GM19238 (cell line): Measurements from ENCODE around the gene CPT1C.

Experiments
- DNase-seq: peaks from one replicate; pipeline ENCODE4 v3.0.0; 2011; ENCODE audit warnings: low spot score; ENCODE audit not compliant: insufficient read length

The CPT1C gene

DNA sequence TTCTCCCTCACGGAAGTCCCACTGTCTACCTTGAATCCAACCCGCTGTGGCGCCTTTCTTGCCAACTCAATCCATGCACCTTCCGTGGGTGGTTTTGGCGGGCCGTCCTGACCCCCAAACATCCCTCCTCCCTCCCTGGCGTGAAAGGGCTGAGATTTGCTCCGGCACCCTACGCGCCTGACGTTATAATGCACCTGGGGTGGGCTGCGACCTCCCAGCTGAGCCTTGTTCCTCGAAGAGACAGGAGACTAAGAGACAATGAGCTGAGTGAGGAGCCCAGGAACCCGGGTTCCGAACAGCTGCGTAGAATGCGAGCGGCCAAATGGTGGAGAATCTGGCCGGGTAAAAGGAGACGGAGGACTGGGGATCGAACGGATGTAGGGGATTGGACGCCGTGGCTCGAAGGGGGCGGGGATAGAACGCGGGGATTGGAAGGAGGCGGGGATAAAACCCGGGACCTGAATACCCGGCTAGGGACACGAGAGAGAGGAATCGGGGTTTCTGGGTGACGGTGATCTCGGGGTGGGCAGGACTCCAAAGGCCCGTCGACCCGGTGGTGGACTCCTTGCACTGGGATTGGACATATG, at the start of gene CPT1C:
TSS of gene CPT1C (plus strand) at position 461 of the 587 bp plus-strand sequence. CDS start 1,137 bp downstream, outside the sequence.
- DNase-seq: peak; percentile 56

DNA sequence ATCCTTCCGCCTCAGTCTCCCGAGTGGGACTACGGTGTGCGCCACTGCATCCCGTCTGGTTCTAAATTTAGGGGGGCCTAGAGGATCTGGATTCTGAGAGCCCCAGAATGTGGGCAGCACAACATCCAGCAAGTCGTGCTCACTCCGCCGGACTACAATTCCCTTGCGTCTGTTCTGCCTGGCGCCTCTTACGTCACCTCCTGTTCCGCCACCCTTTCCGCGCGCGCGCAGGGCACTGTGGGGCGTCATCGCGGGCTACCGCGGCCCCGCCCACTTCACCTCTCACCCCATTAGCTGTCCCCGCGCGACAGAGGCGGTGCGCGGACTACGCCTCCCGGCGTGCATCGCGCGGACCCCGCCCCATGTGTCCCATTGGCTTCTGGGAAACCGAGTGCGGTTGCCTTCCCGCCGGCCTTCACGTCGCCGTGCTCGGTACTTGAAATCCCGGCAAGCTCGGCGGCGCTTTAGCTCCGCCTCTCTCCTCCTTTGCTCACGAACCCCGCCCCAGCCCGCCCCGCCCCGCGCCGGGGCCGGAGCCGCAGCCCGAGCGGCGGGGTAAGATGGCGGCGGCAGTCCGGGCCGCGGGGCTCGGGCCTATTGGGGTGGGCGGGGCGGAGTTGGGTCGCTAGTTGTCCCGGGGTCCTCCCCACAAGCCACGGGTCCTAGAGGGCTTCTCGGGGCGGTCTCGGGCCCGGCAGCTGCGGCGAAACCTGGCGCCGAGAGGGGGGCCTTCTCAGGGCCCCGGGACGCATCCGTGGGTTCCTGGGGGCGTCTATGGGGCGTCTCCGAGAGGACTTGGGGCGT, 49.0 kb upstream of the CPT1C start, which contains the start of gene SCAF1:
TSS of gene SCAF1 (plus strand) at position 522 of the 804 bp plus-strand sequence. CDS start 2,818 bp downstream, outside the sequence.
- peak; percentile 97 for DNase-seq

DNA sequence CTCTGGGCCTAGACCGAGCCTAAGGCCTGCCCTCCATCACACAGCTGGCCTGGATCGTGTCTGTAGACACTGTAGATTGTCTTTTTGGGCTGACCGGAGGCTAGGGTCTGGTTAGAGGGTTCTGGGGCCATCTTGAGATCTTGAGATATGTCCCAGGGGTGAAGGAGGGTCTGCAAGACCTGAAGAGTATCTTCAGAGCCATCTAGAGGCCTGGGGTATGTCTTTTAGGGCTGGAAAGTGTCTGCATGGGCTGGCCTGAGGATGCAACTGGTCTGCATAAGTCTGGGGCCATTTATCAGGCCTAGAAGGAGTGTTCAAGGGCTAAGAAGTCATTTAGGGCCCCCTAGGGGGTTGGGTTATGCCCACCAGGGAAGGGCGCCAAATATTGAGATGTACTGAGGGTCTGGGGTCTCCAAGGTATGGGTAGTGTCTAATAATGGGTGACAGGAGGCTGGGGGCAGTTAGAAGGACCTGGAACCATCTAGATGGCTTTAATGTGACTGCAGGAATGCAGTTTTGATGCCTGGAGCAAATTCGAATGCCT, 48.4 kb upstream of the CPT1C start:
- DNase-seq: no peak

DNA sequence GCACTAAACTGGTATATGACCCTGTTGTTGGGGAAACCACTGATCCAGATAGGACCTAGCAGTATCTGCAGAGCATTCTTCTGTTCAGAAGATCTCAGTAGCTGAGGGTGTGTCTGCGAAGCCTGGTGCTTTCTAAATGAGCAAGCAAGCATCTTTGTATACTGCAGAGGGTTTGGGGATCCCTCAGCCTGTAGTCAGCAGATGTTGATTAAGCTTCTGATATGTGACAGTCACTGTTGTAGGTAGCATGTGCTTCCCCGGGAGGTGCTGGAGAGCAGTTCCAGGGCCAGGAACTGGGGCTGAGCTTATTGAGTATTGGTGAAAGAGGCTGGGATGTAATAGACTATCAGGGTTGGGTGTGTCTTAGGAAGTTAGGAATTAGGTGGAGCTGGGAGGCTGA, 47.5 kb upstream of the CPT1C start:
- DNase-seq: no peak

DNA sequence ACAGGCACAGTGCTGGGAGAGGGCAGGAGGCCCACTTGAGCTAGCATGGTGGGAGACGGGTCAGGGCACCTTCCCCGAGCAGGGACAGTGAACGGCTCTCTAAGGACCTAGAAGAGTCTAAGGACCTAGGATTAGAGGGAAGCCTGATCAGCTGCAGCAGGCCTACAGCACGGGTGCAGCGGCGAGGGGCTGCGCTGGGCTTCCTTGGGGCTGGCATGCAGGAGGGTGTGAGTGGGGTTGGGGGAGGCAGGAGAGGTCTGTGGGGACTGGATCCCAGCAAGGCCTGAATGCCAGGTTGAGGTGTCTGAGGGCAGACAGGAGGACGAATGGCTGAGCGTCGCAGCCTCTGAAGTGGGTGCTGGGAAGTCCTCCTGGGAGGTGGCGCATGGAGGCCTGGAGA, 45.3 kb upstream of the CPT1C start:
- DNase-seq: no peak

DNA sequence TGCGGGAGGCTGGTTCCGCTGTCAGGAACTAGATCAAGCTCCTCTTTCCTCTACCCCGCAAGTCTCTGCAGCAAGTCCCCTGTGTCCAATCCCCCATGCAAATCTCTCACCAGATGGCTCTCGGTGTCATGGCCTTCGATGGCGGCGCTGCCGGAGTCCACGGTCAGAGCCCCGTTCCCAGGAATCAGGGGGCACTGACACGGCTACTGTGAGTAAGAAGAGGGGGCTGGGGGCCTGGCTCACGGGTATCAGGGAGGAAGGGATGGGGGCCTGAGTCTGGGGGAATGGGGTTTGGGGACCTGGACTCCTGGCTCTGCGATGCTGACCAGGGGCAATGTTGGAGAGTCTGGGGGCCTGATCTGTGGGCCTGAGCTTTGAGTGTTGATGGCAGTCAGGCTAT, 44.9 kb upstream of the CPT1C start:
- DNase-seq: no peak

DNA sequence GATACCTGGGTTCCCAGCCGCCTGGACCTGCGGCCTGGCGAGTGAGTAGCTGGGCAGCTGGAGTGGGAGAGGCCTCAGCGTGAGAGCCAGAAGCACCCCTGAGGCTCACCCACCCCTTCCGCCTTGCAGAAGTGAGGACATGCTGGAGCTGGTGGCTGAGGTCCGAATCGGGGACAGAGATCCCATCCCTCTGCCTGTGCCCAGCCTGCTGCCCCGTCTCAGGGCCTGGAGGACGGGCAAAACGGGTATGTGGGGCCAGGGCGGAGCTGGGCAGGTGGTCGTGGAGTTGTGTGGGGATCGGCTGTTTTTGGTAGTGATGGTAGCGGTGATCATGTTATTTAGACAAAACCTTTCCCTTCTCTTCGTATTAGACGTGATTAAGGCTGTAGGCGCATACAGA, 44.3 kb upstream of the CPT1C start:
- DNase-seq: no peak

DNA sequence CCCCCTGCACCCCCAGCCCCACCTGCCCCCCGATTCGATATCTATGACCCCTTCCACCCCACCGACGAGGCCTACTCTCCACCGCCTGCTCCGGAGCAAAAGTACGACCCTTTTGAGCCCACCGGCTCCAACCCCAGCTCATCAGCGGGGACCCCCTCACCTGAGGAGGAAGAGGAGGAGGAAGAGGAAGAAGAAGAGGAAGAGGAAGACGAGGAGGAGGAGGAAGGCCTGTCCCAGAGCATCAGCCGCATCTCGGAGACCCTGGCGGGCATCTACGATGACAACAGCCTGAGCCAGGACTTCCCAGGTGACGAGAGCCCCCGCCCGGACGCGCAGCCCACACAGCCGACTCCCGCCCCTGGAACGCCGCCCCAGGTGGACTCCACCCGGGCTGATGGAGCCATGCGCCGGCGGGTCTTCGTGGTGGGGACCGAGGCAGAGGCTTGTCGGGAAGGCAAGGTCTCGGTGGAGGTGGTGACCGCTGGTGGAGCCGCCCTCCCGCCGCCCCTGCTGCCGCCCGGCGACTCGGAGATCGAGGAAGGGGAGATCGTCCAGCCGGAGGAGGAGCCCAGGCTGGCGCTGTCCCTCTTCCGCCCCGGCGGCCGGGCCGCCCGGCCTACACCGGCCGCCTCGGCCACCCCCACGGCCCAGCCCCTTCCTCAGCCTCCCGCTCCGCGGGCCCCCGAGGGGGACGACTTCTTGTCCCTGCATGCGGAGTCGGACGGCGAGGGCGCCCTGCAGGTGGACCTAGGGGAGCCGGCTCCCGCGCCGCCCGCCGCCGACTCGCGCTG, 39.7 kb upstream of the CPT1C start:
- no peak for DNase-seq

DNA sequence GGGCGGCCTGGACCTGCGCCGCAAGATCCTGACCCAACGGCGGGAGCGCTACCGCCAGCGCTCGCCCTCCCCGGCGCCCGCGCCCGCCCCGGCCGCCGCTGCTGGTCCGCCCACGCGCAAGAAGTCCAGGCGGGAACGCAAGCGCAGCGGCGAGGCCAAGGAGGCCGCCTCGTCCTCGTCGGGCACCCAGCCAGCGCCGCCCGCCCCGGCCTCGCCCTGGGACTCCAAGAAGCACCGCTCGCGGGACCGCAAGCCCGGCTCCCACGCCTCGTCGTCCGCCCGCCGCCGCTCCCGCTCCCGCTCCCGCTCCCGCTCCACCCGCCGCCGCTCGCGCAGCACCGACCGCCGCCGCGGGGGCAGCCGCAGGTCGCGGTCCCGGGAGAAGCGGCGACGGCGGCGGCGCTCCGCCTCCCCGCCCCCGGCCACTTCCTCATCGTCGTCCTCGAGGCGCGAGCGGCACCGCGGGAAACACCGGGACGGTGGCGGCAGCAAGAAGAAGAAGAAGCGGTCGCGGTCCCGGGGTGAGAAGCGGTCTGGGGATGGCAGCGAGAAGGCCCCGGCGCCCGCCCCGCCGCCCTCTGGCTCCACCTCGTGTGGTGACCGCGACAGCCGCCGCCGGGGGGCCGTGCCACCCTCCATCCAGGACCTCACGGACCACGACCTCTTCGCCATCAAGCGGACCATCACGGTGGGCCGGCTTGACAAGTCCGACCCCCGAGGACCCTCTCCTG, 38.9 kb upstream of the CPT1C start:
- DNase-seq: no peak

DNA sequence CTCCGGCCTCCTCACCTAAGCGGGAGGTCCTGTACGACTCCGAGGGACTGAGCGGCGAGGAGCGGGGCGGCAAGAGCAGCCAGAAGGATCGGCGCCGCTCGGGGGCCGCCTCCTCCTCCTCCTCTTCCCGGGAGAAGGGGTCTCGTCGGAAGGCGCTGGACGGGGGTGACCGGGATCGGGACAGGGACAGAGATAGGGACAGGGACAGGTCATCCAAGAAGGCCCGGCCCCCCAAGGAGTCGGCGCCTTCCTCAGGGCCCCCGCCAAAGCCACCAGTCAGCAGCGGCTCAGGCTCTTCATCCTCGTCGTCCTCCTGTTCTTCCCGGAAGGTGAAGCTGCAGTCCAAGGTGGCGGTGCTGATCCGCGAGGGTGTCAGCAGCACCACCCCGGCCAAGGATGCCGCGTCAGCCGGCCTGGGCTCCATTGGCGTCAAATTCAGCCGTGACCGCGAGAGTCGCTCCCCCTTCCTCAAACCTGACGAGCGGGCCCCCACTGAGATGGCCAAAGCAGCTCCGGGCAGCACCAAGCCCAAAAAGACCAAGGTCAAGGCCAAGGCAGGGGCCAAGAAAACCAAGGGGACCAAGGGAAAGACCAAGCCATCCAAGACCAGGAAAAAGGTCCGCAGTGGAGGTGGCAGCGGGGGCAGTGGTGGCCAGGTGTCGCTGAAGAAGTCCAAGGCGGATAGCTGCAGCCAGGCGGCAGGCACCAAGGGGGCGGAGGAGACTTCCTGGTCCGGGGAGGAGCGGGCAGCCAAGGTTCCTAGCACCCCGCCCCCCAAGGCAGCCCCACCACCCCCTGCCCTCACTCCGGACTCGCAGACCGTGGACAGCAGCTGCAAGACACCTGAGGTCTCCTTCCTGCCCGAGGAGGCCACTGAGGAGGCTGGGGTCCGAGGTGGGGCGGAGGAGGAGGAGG, 38.1 kb upstream of the CPT1C start:
- no peak for DNase-seq

DNA sequence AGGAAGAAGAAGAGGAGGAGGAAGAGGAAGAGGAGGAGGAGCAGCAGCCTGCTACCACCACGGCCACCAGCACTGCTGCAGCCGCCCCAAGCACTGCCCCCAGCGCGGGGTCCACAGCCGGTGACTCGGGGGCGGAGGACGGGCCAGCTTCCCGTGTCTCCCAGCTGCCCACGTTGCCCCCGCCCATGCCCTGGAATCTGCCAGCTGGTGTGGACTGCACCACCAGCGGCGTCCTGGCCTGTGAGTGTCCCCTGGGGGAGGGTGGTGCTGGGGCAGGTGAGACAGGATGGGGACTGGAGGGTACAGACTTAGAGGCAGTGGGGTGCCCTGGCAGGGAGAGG, 37.5 kb upstream of the CPT1C start:
- no peak for DNase-seq

DNA sequence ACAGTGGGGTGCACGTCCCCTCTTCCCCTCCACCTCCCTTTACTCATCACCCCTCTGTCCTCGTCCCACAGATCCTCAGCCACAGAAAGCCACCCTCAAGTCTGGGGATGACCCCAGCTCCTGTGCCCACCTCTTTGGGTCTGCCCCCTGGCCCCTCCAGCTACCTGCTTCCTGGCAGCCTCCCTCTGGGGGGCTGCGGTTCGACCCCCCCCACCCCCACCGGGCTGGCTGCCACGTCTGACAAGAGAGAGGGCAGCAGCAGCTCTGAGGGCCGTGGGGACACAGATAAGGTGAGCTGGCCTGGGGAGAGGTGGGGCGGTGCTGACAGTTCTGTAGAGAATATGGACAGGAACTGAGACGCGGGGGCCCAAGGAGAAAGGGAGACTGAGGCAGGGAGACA, 36.3 kb upstream of the CPT1C start:
- DNase-seq: no peak

DNA sequence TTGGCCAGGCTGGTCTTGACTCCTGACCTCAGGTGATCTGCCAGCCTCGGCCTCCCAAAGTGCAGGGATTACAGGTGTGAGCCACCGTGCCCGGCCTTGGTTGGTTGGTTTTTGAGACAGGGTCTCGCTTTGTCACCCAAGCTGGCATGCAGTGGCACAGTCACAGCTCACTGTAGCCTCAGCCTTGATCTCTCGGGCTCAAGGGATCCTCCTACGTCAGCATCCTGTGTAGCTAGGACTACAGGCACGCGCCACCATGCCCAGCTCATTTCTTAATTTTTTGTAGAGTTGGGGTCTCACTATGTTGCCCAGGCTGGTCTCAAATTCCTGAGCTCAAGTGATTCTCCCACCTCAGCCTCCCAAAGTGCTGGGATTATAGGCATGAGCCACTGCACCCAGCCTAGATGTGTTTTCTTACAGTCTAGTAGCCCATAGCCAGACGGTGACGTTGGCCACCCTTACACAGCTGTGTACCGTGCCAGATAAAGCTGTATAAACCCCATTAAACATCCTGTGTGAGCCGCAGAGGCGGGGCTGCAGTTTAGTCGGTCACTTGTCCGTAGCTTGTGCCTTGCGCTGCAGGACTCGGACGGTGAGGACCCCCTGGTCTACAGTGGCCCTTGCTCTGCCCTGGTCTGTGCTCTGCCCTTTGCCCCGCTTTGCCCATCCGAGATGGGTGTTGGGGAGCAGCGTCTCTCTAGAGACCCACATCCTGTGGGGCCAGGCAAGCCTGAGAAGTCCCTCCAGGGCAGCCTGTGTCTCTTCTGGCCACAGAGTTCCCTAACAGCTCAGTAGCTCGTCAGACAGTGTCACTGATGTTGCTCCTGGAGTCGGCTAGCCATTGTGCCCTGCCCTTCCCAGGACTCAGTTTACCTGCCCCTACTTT, 35.1 kb upstream of the CPT1C start:
- no peak for DNase-seq

DNA sequence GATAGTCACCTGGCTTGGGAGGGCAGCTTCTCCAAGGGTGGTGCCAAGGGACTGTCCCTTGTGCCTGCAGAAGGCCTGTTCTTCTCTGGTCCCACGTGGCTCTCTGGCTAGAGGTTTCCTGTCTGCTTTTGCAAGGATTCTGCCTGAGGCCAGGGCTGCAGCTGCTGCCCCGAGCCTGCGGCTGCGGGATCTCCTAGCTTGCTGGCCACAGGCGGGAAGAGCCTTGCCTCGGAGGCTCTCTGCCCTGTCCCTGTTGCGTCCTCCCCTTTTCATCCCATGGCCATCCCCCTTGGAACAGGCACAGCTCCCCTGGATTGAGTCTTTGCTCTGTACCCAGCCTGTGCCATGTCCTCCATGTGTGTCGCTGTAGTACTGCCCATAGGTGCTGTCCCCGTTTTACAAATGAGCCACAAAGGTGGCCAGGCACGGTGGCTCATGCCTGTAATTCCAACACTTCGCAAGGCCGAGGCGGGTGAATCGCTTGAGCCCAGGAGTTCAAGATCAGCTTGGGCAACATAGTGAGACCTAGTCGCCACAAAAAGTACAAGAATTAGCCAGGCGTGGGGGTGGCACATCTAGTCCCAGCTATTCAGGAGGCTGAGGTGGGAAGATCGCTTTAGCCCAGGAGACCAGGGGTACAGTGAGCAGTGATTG, 34.3 kb upstream of the CPT1C start:
- no peak for DNase-seq

DNA sequence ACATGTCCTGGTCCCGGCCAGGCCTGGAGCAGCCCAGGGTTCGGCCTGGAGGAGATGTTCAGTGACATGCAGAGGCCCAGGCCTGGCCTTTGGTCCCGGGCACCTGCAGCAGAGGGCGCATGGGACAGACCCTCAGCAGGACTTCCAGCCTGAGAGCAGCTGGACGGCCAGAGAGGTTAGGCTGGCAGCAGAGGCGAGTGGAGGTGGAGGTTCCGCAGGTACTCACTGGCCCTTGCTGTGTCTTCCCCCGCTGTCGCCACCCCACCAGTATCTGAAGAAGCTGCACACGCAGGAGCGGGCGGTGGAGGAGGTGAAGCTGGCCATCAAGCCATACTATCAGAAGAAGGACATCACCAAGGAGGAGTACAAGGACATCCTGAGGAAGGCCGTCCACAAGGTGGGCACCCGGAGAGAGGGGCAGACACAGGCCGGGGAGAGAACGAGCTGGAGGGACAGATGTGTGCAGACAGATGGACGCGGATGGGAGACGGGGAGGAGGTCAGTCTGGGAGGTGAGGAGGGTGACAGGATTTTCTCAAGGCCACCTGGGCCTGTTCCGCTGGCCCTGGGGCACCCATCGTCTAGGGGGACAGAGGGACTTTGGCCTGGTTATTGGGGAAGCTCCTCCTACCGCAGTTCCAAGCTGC, 33.3 kb upstream of the CPT1C start:
- DNase-seq: no peak

DNA sequence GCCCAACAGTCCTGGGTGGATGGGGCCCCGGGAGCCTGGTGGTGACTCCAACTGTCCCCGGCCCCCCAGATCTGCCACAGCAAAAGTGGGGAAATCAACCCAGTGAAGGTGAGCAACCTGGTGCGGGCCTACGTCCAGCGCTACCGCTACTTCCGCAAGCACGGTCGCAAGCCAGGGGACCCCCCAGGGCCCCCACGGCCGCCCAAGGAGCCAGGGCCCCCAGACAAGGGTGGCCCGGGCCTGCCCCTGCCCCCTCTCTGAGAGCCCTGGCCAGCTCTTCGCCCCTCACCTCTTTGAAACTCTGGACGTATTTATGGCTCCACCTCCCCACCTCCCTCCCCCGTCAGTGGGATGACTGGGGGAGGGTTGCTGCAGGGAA, 32.8 kb upstream of the CPT1C start:
- DNase-seq: no peak

DNA sequence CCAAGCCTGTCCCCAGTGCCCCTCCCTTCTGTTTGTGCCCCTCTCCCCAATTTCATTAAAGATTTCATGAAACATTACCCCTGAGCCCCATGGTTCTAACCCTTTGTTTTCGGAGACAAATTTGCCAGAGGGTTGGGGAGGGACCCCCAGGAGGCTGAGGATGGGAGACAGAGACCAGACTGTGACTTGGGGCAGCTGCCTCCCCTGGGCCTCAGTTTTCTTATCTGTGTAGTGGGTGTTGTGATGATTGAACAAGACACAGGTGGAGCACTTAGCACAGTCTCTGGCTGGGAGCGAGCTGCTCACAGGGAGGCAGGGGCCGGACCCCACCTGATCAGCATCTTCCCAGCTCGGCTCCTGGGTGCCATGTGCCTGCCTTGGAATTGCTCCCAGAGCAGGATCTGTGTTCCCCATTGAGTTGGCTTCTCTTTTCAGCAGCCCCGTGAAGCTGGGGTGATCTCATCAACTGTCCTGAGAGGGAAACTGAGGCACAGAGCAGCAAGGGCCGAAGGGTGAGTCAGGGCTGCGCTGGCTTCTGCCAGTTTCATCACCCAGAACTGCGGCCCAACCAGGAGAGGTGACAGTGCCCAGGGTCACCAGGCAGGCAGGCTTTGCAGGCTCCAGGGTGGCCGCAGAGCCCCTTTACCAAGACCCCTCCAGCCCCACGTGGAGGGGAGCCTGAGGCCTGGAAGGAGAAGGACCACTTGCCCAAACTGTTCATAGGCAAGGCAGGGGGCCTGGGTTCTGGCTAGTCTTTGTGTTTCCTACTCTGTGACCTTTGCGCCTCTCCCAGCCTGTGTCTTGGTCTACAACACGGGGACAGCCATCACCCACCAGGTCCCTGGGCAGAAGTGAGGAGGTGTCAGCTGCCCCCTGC, 32.1 kb upstream of the CPT1C start:
- DNase-seq: no peak
